T-helper 9 cell (primary cell): ENCODE data around the gene TPSG1.
"Not testable (repeated sequence)": the region's sequence is repeated elsewhere in the genome, so short reads cannot be mapped to it uniquely, and the experiment has no call there.

Source experiments
- DNase-seq: peaks from one replicate; pipeline ENCODE4 v3.0.0-alpha.2; 2020
- total RNA-seq, 2 donors: gene quantifications; one replicate each; lab custom pipeline; 2026; lab: John Stamatoyannopoulos, UW

Gene TPSG1
- 0 reads per million in 2 donors for total RNA-seq

DNA sequence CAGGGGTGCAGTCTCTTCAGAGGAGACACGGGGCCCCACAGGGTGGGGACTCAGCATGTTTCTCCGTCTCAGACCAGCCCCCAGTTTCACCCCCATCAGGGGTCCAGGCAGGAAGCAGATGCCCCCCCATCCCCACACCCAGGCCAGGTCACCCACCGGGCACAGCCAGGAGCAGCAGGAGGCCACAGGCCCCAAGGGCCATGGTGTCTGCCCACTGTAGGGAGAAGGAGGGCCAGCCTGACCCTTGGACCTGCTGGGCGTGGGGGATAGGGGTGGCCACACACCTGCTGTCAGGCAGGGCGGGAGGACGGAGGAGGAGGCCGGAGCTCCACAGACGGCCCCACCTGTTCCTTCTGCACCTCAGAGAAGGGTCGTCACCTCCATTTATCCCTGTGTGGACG lies at the start of gene TPSG1:
Gene TPSG1, minus strand, starts transcription at position 218 of the 401 bp plus-strand sequence. Its CDS starts 16 bp downstream, at position 202.
- no peak for DNase-seq

DNA sequence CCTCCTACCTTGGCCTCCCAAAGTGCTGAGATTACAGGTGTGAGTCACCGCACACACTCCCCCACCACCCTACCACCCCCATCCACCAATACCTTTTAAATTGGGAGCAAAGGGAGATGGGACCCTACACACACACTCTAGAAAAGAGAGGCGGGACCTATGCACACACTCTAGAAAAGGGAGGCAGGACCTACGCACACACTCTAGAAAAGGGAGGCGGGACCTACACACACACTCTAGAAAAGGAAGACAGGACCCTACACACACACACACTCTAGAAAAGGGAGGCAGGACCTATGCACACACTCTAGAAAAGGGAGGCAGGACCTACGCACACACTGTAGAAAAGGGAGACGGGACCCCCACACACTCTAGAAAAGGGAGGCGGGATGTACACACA lies 49.7 kb upstream of the TPSG1 start:
- DNase-seq, result no peak

DNA sequence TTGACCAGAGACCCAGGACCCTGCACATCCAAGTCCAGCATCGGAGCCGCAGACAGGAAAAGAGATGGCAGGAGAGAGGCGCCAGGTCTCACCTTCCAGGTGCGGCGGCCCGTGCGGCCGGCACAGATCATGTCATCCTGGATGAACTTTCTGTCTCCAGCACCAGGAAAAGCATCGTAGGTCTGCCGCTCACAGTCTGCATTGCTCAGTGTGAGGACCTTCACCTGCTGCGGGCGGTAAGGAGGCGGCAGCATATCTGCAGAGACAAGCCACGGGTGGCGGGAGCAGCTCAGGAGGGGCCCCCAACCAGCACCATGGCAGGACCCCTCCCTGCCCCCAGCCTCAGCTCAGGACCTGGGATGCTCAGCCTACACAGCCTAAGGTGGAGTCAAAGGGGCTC lies 48.7 kb upstream of the TPSG1 start:
- no peak for DNase-seq

DNA sequence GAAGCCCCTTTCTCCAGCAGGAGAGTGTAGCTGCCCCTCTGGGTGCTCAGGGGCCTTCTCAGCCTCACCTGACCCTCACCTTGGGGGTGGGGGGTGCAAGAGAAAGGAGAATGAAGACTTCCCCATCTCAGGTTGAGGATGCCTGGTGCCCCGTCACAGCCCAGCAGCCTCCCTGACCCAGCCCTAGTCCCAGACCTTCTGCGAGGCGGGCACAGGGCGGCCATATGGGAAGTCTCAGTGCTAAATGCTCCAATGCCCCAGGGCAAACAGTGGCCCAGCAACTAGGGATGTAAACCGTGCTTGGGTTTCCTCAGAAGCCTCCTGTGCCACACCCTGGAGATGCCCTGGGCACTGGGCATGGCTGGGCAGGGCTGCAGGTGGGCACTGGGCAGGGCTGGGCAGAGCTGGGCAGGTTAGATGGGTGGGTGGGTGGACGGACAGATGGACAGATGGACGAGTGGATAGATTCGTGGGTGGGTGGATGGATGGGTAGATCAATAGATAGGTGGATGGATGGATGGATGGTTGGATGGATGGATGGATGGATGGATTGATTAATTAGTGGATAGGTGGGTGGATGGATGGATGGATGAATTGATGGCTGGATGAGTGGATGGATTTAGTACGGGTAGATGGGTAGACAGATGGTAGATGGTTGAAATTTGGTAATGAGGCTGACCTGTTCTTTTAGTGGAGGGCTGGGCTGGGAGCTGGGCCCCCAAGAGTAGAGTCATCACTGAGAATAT lies 47.6 kb upstream of the TPSG1 start:
- DNase-seq, result no peak

DNA sequence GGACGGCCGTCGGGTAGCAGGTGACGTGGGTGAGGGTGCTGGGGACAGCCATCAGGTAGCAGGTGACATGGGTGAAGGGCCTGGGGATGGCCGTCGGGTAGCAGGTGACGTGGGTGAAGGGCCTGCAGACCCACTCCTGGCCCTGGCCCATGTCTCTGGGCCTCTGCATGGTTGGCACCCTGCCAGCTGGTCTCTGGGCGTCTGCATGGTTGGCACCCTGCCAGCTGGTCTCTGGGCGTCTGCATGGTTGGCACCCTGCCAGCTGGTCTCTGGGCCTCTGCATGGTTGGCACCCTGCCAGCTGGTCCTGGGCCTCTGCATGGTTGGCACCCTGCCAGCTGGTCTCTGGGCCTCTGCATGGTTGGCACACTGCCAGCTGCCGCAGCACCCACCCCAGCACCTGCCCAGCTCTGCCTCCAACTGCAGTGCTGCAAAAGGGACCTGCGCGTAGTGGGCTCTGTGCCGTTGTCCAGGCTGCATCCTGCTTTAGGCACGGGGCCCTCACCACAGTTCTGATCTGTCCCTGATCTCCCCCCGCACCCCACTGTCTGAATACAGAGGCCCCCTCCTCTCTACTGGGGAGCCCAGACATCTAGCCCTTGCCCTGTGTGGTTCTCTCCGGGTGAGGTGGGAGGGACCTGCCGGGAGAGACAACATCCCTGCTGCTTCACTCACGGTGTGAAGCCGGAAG lies 46.8 kb upstream of the TPSG1 start:
- not testable (repeated sequence) for DNase-seq

DNA sequence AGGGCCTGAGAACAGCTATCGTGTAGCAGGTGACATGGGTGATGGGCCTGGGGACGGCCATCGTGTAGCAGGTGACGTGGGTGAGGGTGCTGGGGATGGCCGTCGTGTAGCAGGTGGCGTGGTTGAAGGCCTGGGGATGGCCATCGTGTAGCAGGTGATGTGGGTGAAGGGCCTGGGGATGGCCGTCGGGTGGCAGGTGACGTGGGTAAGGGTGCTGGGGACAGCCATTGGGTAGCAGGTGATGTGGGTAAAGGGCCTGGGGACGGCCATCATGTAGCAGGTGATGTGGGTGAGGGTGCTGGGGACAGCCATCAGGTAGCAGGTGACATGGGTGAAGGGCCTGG lies 46.3 kb upstream of the TPSG1 start:
- no peak for DNase-seq

DNA sequence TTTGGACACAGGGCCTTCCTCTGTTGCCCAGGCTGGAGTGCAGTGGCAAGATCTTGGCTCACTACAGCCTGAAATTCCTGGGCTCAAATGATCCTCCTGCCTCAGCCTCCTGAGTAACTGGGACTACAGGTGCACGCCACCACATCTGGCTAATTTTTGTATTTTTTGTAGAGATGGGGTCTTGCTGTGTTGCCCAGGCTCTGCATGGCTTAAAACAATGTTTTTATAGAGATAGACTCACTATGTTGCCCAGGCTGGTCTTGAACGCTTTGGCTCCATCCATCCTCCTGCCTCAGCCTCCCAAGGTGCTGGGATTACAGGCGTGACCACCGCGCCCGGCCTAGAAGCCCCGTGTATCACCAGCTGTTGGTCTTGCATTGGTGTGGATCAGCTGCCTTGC lies 44.4 kb upstream of the TPSG1 start:
- DNase-seq, result not testable (repeated sequence)

DNA sequence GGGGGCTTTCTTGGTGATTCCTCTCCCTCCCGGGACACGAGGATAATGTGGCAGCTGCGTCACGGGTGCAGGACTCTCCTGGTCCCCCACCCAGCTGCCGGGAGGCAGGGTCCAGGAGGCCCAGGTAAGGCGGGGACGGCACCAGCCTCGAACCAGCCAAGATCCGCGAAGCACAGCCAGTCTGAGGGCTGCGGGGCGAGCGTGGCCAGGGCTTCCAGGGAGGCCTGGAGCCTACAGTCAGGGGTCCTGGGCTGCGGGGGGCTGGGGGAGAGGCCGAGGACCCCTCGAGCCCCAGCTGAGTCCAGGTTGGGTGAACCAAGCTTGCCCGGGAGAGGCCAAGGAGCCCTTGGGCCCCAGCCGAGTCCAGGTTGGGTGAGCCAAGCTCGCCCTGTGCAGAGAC lies 40.8 kb upstream of the TPSG1 start:
- no peak for DNase-seq

DNA sequence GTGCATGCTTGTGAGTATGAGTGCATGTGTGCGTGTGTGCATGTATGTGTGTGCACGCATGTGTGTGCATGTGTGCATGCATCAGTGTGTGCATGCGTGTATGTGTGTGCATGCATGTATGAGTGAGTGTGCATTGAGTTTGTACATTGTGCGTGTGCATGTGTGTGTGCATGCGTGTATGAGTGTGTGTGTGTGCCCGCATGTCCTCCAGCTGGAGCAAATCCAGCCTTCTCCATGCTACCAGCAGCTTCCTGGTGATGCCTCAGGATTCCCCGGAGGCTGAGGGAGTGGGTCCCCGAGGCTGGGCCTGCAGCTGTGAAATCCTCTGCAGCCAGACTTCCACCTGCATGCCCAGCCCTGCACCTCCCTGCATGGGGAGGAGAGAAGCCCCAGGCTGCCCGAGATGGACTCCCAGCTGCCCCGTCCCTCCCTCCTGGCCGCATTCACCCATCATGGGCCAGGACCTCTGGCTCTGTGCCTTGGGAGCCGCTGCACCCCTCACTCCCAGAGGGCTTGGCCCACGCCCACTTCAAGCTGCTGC lies 40.1 kb upstream of the TPSG1 start:
- no peak for DNase-seq

DNA sequence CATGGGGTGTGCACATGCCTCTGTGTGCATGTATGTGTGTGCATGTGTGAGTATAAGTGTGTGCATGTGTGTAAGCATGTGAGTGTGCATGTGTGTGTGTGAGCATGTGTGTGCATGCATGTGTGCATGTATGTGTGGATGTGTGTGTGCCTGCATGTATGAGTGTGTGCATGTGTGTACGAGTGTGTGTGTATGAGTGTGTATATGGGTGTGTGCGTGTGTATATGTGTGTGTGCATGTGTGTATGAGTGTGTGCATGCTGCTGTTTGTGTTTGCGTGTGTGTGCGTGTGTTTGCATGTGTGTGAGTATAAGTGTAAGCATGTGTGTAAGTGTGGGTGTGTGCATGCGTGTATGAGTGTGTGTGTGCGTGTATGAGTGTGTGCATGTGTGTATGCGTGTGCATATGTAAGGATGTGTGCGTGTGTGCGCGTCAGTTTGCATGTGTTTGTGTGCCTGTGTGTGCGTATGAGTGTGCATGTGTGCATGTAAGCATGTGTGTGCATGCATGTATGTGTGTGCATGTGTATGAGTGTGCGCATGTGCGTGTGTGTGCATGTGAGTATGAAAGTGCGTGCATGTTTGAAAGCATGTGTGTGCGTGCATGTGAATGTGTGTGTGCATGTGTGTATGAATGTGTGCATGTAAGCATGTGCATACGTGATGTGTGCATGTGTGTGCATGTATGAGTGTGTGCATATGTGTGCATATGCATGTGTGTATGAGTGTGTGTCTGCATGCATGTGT lies 39.4 kb upstream of the TPSG1 start:
- no peak for DNase-seq

DNA sequence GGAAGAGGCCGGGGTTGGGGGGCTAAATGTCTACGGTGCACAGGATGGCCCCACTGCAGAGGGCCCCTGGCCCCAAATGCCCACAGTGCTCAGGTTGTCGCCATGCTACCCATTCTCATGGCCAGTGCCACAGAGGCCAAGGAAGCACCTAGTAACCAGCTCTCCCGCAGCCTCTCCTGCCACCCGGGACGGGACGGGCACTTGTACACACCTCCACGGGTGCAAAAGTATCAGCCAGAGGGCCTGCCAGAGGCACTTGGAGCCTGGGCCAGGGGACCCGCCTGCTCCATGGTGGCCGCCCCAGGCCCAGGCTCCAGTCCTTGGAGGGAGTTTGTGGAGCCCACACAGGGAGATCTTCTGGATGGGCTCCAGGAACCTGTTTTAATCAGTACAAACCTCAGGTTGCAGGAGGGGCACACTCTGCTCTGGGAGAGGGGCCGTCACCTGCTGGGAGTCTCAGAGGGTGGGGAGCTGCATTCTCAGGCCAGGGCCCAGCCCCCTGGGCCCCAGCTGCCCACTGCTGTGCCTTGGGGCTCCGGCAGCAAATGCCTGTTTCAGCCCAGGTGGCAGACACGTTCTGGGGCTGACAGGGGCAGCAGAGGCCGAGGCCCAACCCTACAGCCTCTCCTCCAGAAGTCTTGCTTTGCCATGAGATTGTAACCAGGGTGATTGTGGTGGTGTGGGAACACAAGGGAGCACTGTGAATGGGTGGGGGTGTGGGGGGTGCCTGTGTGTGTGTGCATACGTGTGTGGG lies 38.7 kb upstream of the TPSG1 start:
- no peak for DNase-seq

DNA sequence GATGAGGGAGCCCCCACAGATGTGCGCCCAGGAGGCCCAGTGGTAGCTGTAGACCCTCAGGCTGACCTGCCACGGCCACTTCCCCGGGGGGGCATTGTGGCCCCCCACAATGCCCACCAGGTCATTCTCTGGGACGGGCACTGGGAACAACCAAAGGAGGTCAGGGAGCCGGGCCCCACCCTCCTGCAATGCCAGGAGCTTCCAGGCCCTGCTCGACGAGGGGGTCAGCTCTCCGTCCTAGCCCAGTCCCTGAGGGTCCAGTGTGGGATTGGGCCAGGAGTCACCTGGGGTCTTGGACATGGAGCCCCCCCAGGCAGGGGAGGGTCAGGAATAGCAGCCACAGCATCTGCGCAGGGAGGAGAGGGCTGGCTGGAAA lies 37.8 kb upstream of the TPSG1 start:
- DNase-seq, result no peak

DNA sequence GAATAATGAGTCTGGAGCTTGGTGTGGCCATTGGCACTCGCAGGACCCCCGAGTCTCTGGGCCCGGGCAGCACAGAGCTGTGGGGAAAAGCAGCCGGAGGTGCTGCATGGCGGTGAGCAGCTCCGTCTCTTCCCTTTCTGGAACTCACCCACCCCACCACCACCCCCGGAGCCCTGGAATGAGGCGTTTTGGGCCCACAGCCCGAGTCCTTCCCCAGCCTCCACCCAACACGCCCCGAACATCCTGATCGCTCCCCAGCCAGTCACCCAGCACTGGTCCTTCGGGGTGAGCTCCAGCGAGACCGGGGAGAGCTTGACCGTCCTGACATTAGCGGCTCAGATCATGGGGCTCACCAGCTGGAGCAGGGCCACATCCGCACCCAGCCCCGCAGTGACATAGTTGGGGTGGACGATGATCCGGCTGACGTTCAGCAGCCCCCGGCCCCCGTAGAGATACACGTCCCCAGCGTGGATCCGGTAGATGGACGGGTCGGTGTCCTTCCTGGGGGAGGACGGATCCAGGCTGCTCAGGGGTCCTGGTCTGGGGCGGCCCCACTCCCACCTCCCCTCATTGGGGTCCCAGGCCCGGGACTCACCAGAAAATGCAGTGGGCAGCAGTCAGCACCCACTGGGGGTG lies 37.3 kb upstream of the TPSG1 start:
- DNase-seq, result no peak

DNA sequence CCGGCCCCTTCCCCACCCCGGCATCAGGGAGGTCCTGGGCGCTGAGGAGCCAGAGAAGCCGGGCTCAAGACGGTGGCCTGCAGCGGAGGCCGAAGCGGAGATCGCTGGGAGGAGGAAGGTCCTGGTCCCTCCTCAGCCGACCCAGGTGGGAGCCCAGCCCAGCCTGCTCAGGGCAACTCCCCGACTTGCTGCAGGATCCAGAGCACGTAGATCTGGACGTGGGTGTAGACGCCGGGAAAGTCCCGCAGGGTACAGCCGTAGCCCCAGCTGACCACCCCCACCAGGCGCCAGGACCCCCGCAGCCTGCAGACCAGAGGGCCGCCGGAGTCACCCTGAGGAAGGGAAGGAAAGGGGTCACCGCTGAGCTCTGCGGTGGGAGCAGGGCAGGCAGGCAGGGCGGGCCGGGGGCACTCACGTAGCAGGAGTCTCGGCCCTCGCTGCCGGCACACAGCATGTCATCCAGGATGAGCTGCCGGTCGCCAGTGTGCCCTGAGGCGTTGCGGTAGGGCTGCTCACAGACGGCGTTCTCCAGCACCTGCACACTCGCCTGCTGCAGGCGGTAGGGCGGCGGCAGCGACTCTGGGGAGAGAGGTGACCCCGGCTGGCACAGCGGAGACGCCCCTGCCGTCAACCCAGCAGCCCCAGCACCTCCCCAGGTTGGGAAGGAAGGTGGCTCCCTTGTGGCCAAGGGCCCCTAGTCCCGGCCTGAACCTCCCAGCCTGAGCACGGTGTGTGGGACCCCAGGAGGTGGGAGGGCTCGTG lies 36.2 kb upstream of the TPSG1 start:
- no peak for DNase-seq

DNA sequence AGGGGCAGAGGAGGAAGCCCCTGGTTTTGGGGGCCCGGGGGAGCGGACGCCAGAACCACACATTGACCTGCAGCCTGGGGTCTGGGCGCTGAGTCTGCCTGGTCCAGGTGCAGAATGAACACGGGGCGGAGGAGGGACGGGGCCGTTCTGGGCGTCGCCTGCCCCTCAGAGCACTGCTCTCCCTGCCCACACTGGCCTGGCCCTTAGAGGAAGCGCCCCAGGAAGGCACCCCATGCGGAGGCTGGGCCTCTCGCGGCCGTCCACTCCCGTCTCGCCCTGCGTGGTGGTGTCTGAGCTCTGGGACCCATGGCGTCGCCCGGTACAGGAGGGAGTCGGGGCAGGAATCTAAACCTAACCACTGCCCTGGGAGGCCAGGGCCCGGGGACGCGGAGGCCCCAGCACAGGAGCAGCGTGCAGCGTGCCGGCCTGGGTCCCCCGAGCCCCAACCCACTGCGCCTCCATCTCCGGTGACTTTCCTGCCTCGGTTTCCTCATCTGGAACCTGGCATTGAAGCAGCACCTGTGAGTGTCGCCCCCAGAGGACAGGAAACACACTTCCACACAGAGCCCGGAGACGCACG lies 35.1 kb upstream of the TPSG1 start:
- DNase-seq, result no peak

DNA sequence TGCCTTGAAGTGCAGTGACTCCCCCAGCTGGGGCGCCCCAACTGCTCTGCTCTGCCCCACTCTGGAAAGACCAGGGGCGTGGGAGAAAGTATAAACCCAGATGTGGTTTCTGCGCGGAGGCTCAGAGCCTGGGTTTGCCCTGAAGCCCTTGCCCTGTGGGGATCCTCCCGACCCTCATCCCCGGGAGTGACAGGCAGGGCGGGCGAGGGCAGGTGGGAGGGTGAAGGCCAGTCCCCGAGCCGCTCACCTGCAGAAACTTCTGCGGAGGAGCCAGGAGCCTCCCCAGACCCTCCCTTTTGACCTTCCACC lies 34.6 kb upstream of the TPSG1 start:
- DNase-seq, result no peak

DNA sequence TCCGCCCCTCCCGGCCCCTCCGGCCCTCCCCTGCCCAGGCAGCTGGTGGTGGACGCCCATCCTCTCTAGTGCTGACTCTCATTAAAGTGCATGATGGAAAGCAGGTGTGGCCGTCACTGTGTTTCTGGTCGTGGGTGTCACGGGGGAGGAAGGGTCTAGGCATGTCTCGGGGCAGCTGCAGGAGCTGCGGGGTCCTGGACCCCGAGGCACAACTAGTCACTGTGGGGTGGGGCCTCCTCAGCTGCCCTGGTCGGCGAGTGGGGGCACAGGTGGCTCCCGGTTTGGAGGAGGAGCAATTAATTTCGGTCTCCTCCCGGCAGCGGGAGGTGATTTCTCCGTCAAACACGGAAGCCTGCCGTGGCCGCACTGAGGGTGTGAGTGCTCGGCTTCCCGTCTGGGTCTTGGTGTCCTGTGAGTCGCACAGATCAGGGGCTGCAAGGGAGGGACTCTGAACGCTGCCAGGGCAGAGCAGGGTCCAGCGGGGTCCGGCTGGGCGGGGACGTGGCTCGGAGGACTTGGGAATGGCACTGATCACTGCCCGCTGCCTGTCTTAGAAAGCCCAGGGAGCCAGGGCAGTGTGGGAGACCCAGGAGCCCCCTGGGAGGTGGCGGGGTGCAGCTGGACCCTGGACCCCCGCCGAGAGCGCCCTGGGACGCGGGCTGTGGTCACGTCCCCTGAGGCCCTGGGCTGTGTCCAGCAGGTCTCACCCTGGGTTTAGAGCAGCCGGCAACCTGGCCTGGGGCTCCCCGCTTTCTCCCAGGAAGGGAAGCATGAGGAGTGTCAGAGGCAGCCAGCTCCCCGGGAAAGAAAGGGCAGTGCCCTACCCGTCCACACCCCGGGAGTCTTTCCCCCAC lies 34.1 kb upstream of the TPSG1 start:
- DNase-seq, result peak; percentile 14

DNA sequence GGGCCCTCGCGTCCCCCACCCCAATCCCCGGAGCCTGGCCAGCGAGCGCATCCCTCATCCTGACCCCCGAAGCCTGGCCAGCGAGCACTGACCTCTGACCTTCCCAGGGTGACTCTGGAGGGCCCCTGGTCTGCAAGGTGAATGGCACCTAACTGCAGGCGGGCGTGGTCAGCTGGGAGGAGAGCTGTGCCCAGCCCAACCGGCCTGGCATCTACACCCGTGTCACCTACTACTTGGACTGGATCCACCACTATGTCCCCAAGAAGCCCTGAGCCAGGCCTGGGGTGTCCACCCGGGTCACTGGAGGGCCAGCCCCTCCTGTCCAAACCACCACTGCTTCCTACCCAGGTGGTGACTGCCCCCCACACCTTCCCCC lies 33.1 kb upstream of the TPSG1 start:
- DNase-seq, result no peak

DNA sequence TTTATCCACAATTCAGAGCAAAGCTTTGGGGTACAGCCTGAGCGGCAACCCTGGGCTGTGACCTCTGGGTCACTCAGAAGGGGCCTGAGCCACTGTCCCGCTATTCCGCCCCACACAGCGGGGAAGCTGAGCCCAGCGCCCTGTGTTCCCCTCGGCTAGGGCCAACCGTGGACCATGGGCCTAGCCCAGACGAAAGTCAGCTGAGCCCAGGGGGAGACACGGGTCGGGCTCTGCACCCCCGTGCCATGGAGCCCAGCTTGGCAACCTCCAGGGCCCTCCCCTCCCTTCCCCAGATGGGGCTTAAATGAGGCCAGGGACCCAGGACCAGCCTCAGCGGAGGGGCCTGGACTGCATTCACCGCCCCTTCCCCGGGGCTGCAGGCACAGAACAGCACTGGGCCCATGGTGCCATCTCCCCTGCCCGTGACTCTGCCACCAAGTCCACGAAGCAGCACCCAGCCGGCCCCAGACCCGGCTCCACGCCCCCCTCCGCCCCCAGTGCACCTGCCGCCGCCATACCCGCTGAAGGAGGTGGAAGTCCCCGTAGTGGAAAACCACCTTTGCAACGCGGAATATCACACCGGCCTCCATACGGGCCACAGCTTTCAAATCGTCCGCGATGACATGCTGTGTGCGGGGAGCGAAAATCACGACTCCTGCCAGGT lies 32.6 kb upstream of the TPSG1 start:
- DNase-seq, result no peak

DNA sequence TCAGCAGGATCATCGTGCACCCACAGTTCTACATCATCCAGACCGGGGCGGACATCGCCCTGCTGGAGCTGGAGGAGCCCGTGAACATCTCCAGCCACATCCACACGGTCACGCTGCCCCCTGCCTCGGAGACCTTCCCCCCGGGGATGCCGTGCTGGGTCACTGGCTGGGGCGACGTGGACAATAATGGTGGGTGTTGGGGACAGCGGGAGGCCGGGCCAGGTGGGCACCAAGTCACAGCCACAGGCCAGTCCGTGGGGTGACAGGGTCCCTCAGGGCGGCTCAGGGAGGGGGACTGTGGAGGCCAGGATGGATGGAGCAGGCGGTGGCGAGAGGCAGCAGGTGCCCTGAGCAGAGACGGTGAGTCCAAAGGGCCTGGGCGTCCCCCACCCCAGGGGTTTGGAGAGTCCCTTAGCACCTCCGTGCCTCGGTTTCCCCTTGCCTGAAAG lies 31.8 kb upstream of the TPSG1 start:
- no peak for DNase-seq
